CD4-positive, CD25-positive, alpha-beta regulatory T cell (primary cell): ENCODE results near the gene POTEG. TPM values are rescaled to one million over a fixed set of nuclear protein-coding genes. Genes with fewer than 3 reads are reported as not detected.
"Not testable (repeated sequence)": the region's sequence is repeated elsewhere in the genome, so short reads cannot be mapped to it uniquely, and the experiment has no call there.

ENCODE experiments used
- ATAC-seq, 2 donors: fragments of 150-1000 bp; cut with Tn5 transposase; one replicate each; pipeline ENCODE4 v1.10.0; 2021; ENCODE audit warnings: low read depth in 2 of 2, moderate number of reproducible peaks in 2 of 2, moderate library complexity in 1 of 2
- DNase-seq, 3 donors: peaks; one replicate each; pipeline versions ENCODE4 v3.0.0 to v3.0.0-alpha.2; 2012 to 2022; ENCODE audit warnings: mixed read lengths in 1 of 3
- H3K27ac ChIP-seq: one replicate; pipeline ENCODE4 v1.7.0; 2013; ENCODE audit warnings: mild to moderate bottlenecking, low read length; ENCODE audit not compliant: insufficient read depth, poor library complexity, severe bottlenecking
- H3K27me3 ChIP-seq: one replicate; pipeline ENCODE4 v1.7.0; 2013; ENCODE audit warnings: low read length; ENCODE audit not compliant: control insufficient read depth, insufficient read depth
- H3K36me3 ChIP-seq: one replicate; pipeline ENCODE4 v1.7.0; 2013; ENCODE audit warnings: mild to moderate bottlenecking, low read length, moderate library complexity; ENCODE audit not compliant: control insufficient read depth, insufficient read depth
- H3K4me1 ChIP-seq: 2 replicates; pipeline ENCODE4 v1.7.0; 2013; ENCODE audit warnings: mild to moderate bottlenecking, low read length; ENCODE audit not compliant: insufficient read depth, control insufficient read depth, poor library complexity, severe bottlenecking
- H3K4me3 ChIP-seq: one replicate; pipeline ENCODE4 v1.7.0; 2013; ENCODE audit warnings: low read depth, mild to moderate bottlenecking, low read length, moderate library complexity
- H3K9me3 ChIP-seq, 2 experiments: 1 replicate in 1 of 2; 2 replicates in 1 of 2; pipeline ENCODE4 v1.7.0; 2013; ENCODE audit warnings: low read length in 2 of 2, mild to moderate bottlenecking in 1 of 2, moderate library complexity in 1 of 2; ENCODE audit not compliant: control insufficient read depth in 2 of 2
- H3K27ac Mint-ChIP-seq, 3 donors: one replicate each; pipeline ENCODE4 v1.8.0; 2020 to 2022; ENCODE audit warnings: mild to moderate bottlenecking in 3 of 3, mixed read lengths in 3 of 3, moderate library complexity in 2 of 3
- H3K27me3 Mint-ChIP-seq: one replicate; pipeline ENCODE4 v1.8.0; 2022; ENCODE audit warnings: mild to moderate bottlenecking, mixed read lengths
- H3K36me3 Mint-ChIP-seq: one replicate; pipeline ENCODE4 v1.8.0; 2020; ENCODE audit warnings: mixed read lengths
- H3K4me1 Mint-ChIP-seq, 4 donors: one replicate each; pipeline ENCODE4 v1.8.0; 2020 to 2022; ENCODE audit warnings: mixed read lengths in 4 of 4, mild to moderate bottlenecking in 1 of 4
- H3K4me3 Mint-ChIP-seq, 4 donors: one replicate each; pipeline ENCODE4 v1.8.0; 2020 to 2022; ENCODE audit warnings: mild to moderate bottlenecking in 4 of 4, mixed read lengths in 4 of 4, moderate library complexity in 3 of 4
- H3K9me3 Mint-ChIP-seq, 7 donors: one replicate each; pipeline ENCODE4 v1.8.0; 2020 to 2022; ENCODE audit warnings: mixed read lengths in 7 of 7, mild to moderate bottlenecking in 3 of 7, moderate library complexity in 2 of 7
- polyA plus RNA-seq, 4 donors: library from polyadenylated mRNA; unstranded; fragments of 300-500 nt; fragmentation: Illumina TruSeq; gene quantifications; one replicate each; pipeline ENCODE4 v1.2.3, GENCODE V29; 2021
- total RNA-seq: library from RNA; stranded (reverse); gene quantifications from one replicate; pipeline ENCODE4 v1.2.3, GENCODE V29; 2022

The POTEG gene
- total RNA-seq, result not detected
- polyA plus RNA-seq, result not detected

DNA sequence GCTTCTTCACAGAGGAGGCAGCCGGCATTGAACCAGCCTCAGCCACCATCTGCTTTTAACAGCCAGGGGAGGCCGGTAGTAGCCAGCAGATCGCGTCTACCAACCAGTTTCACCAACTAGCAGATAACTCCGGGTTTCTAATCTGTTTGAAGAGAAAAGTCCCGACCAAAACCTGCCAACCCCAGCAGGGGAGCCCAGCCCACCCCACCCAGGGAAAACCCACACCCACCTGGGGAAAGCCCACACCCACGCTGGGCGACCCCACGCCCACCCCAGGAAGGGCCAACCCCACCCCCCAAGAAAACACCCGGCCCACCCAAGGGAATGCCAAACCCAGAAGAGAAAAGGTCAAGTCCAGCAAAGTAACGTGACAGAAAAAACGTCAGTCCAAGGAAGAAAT lies at the start of gene POTEG:
Gene POTEG, minus strand, starts transcription at position 101 of the 400 bp plus-strand sequence. Its CDS starts 52 bp downstream, at position 49.
- not testable (repeated sequence) for H3K9me3 Mint-ChIP-seq, H3K27me3 Mint-ChIP-seq, H3K27ac Mint-ChIP-seq, H3K27ac ChIP-seq, DNase-seq, H3K27me3 ChIP-seq, H3K36me3 ChIP-seq, ATAC-seq, H3K4me3 ChIP-seq, H3K36me3 Mint-ChIP-seq, H3K9me3 ChIP-seq, H3K4me1 Mint-ChIP-seq, H3K4me3 Mint-ChIP-seq, H3K4me1 ChIP-seq

DNA sequence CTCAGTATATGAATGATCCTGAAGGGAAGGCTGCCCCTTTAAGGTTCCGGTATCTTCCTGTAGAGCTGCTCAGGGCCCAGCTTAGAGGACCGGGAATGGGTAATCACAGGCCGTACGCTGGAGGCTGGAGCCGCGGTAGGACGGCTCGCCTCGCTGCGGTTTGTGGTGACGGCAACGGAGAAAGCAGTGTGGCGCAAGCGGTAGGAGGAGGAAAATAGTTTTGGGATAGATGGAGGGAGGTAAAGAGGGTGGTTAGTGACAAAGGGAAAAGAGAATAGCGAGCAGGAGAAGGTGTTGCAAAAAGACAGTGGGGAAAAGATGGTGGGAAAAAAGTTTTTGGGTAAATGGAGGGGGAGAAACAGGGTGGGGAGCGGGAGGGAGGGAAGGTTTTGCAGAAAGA lies 48.0 kb upstream of the POTEG start:
- H3K4me1 Mint-ChIP-seq, H3K4me1 ChIP-seq, DNase-seq, H3K27me3 Mint-ChIP-seq, H3K36me3 ChIP-seq, H3K27ac ChIP-seq, H3K9me3 Mint-ChIP-seq, H3K27me3 ChIP-seq, H3K36me3 Mint-ChIP-seq, H3K4me3 Mint-ChIP-seq, ATAC-seq, H3K27ac Mint-ChIP-seq, H3K9me3 ChIP-seq, H3K4me3 ChIP-seq: not testable (repeated sequence)

DNA sequence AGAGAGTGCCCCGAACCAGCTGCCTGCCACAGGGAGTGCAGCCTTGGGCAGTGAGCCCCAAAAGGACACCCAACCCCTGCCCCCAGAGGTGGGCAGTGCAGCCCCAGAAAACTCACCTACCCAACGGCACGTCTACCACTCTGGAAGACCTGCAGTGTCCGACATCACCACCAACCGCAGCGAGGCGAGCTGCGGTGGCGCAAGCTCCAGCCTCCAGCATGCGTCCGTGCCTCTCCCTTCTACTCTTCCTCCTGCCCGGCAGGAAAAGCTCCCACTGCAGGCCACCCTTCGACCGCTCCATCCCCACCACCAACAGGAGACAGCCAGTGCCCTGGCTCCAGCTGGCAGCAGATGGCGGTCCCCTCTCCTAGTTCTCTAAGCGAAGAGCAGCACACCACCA lies 47.3 kb upstream of the POTEG start:
- not testable (repeated sequence) for H3K27ac Mint-ChIP-seq, H3K4me3 Mint-ChIP-seq, H3K9me3 ChIP-seq, H3K4me1 ChIP-seq, H3K27ac ChIP-seq, H3K36me3 Mint-ChIP-seq, ATAC-seq, DNase-seq, H3K27me3 ChIP-seq, H3K36me3 ChIP-seq, H3K27me3 Mint-ChIP-seq, H3K4me3 ChIP-seq, H3K4me1 Mint-ChIP-seq, H3K9me3 Mint-ChIP-seq

DNA sequence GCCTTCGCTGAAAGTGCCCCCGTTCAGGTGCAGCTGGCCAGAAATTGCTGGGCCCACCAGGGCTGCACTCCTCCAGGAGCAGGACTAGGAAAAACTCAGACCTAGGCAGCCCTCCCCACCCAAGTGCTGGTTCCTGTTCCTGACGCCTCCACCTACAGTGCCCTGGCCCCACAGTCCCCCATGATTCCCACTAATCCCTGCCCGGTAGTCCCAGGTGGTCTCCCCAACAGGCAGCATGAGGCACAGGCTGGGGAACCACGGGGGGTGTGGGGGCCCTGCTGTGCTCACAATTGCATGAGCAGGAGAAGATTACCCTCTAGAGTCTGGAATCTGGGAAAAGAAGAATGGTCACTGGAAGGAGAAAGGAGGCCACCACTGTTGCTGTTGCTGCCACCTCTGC lies 46.4 kb upstream of the POTEG start:
- H3K4me1 Mint-ChIP-seq, H3K27me3 ChIP-seq, H3K4me3 ChIP-seq, H3K27ac Mint-ChIP-seq, H3K4me1 ChIP-seq, H3K36me3 Mint-ChIP-seq, H3K9me3 Mint-ChIP-seq, H3K27ac ChIP-seq, DNase-seq, H3K36me3 ChIP-seq, ATAC-seq, H3K9me3 ChIP-seq, H3K27me3 Mint-ChIP-seq, H3K4me3 Mint-ChIP-seq: not testable (repeated sequence)

DNA sequence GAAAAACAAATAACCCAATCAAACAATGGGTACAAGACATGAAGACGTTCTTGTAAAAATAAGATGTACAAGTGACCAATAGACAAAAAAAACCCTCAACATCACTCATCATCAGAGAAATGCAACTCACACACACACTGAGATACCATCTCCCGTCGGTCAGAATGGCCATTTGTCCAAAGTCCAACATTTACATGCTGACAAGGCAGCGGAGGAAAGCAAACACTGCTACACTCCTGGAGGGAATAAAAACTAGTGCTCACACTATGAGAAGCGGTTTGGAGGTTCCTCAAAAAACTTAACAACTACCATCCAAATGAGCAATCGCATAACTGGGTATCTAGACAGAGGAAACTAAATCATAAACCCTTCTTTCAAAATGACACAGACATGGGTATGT lies 11.6 kb upstream of the POTEG start:
- not testable (repeated sequence) for H3K27ac Mint-ChIP-seq, H3K36me3 ChIP-seq, H3K4me1 ChIP-seq, H3K4me3 Mint-ChIP-seq, H3K9me3 ChIP-seq, H3K9me3 Mint-ChIP-seq, ATAC-seq, DNase-seq, H3K27me3 Mint-ChIP-seq, H3K27ac ChIP-seq, H3K27me3 ChIP-seq, H3K36me3 Mint-ChIP-seq, H3K4me3 ChIP-seq, H3K4me1 Mint-ChIP-seq

DNA sequence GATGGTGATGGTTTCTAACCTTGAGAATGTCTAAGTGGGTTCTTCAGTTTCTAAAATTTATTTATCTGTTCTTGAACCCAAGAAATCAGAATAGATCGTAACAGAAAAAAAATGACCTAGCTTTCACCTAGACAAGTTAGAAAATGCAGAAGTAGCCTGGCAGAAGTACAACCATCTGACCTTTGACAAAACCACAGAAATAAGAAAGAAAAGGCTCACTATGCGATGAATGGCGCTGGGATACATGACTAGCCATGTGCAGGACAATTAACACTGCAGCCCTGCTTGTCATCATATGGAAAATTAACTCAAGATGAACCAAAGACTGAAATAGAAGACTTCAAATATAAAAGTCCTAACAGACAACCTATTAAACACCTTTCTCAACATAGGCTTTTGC lies 5.7 kb upstream of the POTEG start:
- H3K27ac ChIP-seq, H3K9me3 ChIP-seq, DNase-seq, H3K27me3 Mint-ChIP-seq, H3K36me3 ChIP-seq, H3K27me3 ChIP-seq, H3K27ac Mint-ChIP-seq, H3K4me1 ChIP-seq, H3K36me3 Mint-ChIP-seq, ATAC-seq, H3K4me3 ChIP-seq, H3K4me1 Mint-ChIP-seq, H3K4me3 Mint-ChIP-seq, H3K9me3 Mint-ChIP-seq: not testable (repeated sequence)

DNA sequence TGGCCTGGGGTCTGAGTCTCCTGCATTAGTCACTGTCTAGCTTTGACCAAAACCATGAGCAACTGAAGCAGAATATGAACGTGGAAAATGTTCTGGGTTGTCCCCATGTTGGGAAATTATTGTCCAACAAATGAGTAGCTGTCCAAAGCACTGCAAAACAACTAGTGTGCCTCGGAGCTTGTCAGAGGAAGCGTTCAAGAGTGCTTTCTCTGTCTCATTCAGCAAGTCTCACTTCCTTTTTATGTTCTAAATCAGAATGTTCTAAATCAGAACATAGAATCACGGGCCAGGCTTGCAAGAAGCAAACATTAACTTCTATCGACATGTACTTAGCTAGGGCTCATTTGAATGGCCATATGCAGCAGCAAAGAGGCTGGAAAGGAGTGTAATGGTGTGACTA lies 5.1 kb upstream of the POTEG start:
- H3K27ac ChIP-seq, H3K9me3 Mint-ChIP-seq, ATAC-seq, H3K4me3 Mint-ChIP-seq, H3K4me1 ChIP-seq, H3K4me3 ChIP-seq, H3K4me1 Mint-ChIP-seq, H3K9me3 ChIP-seq, H3K27me3 Mint-ChIP-seq, H3K27ac Mint-ChIP-seq, H3K27me3 ChIP-seq, H3K36me3 ChIP-seq, DNase-seq, H3K36me3 Mint-ChIP-seq: not testable (repeated sequence)

DNA sequence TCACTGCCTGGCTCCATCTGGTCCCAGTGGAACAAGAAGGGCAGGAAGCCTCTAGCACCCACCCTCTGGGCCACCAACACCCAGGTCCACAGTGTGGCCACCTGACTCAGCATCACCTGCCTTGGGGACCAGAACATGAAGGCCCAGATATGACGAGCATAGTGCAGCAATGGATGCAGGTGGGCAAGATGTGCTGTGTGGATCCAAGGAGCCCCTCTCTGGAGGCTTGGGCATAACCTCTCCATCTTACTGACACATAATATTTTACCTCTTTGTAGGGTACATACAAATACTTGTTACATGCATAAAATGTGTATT lies 2.9 kb upstream of the POTEG start:
- H3K36me3 Mint-ChIP-seq, H3K27me3 Mint-ChIP-seq, H3K27ac Mint-ChIP-seq, H3K4me1 Mint-ChIP-seq, H3K27ac ChIP-seq, DNase-seq, H3K4me3 ChIP-seq, H3K4me1 ChIP-seq, H3K4me3 Mint-ChIP-seq, H3K9me3 Mint-ChIP-seq, H3K36me3 ChIP-seq, H3K9me3 ChIP-seq, H3K27me3 ChIP-seq, ATAC-seq: not testable (repeated sequence)
